ENCODE data around the gene AP3B1. TPM values are rescaled to one million over a fixed set of nuclear protein-coding genes. Genes with fewer than 3 reads are reported as not detected.
A peak's percentile ranks its signal among the peaks of the same experiment; 100 is the strongest.
"Not testable (repeated sequence)": the region's sequence is repeated elsewhere in the genome, so short reads cannot be mapped to it uniquely, and the experiment has no call there.

Gene AP3B1
- total RNA-seq, 6 experiments from 2014 or later = 51.8 to 66.8 (median 56.6) TPM

- Mint-ChIP-seq H3K4me3 (no peak overlapping the region), H3K27me3 (ENCODE audit: insufficient read depth) (peaks cover 2% of the 10 kb centered on the region; the same call in 1 of the 2 replicates), H3K4me1 (ENCODE audit: low read depth) (no peaks in the 10 kb centered on the region), H3K9me3 (peaks cover 6% of the 10 kb centered on the region), H3K27ac (no peak overlapping the region), H3K36me3 (ENCODE audit: low read depth) (peaks cover 39% of the 10 kb centered on the region)
- no peak for DNase-seq
- TF ChIP-seq CTCF (IDR thresholded peaks at IDR 0.05) = no peak
Measured at GRCh38 chr5:78178356-78178755, 116.1 kb downstream of the AP3B1 start.

GRCh38 chr5:78170335-78170734, 124.2 kb downstream of the AP3B1 start:
- H3K4me3 Mint-ChIP-seq; H3K27me3 Mint-ChIP-seq (ENCODE audit: insufficient read depth); H3K27ac Mint-ChIP-seq; DNase-seq; H3K4me1 Mint-ChIP-seq (ENCODE audit: low read depth): not testable (repeated sequence)
- H3K36me3 Mint-ChIP-seq (ENCODE audit: low read depth) = peaks cover 58% of the 10 kb centered on the region
- H3K9me3 Mint-ChIP-seq = peaks cover 25% of the 10 kb centered on the region

- peaks cover 4% of the 10 kb centered on the region; the same call in 1 of the 2 replicates for H3K36me3 Mint-ChIP-seq (ENCODE audit: low read depth)
- peak; percentile 77 for TF ChIP-seq CTCF (IDR thresholded peaks at IDR 0.05)
- H3K4me3 Mint-ChIP-seq = no peak overlapping the region
- no peak overlapping the region for H3K27ac Mint-ChIP-seq
- no peaks in the 10 kb centered on the region; the same call in 1 of the 2 replicates for H3K27me3 Mint-ChIP-seq (ENCODE audit: insufficient read depth)
- no peaks in the 10 kb centered on the region for H3K4me1 Mint-ChIP-seq (ENCODE audit: low read depth)
- H3K9me3 Mint-ChIP-seq = no peaks in the 10 kb centered on the region
- DNase-seq = peak; percentile 29
Measured at GRCh38 chr5:78162253-78162862, 132.1 kb downstream of the AP3B1 start.

GRCh38 chr5:78157001-78157400, 137.5 kb downstream of the AP3B1 start:
- Mint-ChIP-seq H3K27me3 (ENCODE audit: insufficient read depth) (peaks cover 1% of the 10 kb centered on the region; the same call in 1 of the 2 replicates), H3K27ac (no peak overlapping the region), H3K4me3 (no peak overlapping the region), H3K9me3 (no peaks in the 10 kb centered on the region), H3K36me3 (ENCODE audit: low read depth) (peaks cover 32% of the 10 kb centered on the region), H3K4me1 (ENCODE audit: low read depth) (no peaks in the 10 kb centered on the region)
- TF ChIP-seq CTCF (IDR thresholded peaks at IDR 0.05) = no peak
- no peak for DNase-seq

- Mint-ChIP-seq H3K27me3 (ENCODE audit: insufficient read depth) (peaks cover 2% of the 10 kb centered on the region), H3K36me3 (ENCODE audit: low read depth) (peaks cover 32% of the 10 kb centered on the region), H3K4me1 (ENCODE audit: low read depth) (no peaks in the 10 kb centered on the region), H3K9me3 (no peaks in the 10 kb centered on the region), H3K4me3 (no peak overlapping the region), H3K27ac (no peak overlapping the region)
- DNase-seq = no peak
- no peak for TF ChIP-seq CTCF (IDR thresholded peaks at IDR 0.05)
Measured at GRCh38 chr5:78151594-78152271, 142.8 kb downstream of the AP3B1 start.

GRCh38 chr5:78137290-78137689, 157.2 kb downstream of the AP3B1 start:
- DNase-seq = no peak
- TF ChIP-seq CTCF (IDR thresholded peaks at IDR 0.05) = no peak
- no peaks in the 10 kb centered on the region for H3K9me3 Mint-ChIP-seq
- H3K4me3 Mint-ChIP-seq = no peak overlapping the region
- H3K4me1 Mint-ChIP-seq (ENCODE audit: low read depth) = no peaks in the 10 kb centered on the region
- peaks cover 12% of the 10 kb centered on the region for H3K36me3 Mint-ChIP-seq (ENCODE audit: low read depth)
- H3K27ac Mint-ChIP-seq = no peak overlapping the region
- H3K27me3 Mint-ChIP-seq (ENCODE audit: insufficient read depth) = peaks cover 1% of the 10 kb centered on the region; the same call in 1 of the 2 replicates

All from HFFc6 (cell line).